OCI-LY7 (cell line): ENCODE data around the gene HTRA1. TPM values are rescaled to one million over a fixed set of nuclear protein-coding genes. Genes with fewer than 3 reads are reported as not detected.

Experiments
- BruUV-seq: library from RNA; stranded (reverse); fragments of 400-500 nt; replicated peaks from 2 replicates; lab custom pipeline; 2021; lab: Mats Ljungman, UMichigan
- CTCF ChIA-PET: fragments of 300-600 bp; sonication (Branson Sonifier 250); formaldehyde crosslinking; loops from one replicate; lab custom pipeline; 2022; ENCODE audit warnings: antibody characterized with exemption; ENCODE audit not compliant: unreplicated experiment; lab: Charles Lee
- POLR2A ChIA-PET: fragments of 300-600 bp; sonication (Branson Sonifier 250); formaldehyde crosslinking; loops from one replicate; lab custom pipeline; 2022; ENCODE audit warnings: antibody characterized with exemption; lab: Charles Lee
- DNase-seq: peaks from one replicate; pipeline ENCODE4 v3.0.0-alpha.2; 2015; ENCODE audit warnings: low spot score
- H2AFZ ChIP-seq: fragments of 200-600 bp; sonication (generic), shearing (Covaris generic); 2 replicates; pipeline ENCODE4 v1.6.1; 2014; ENCODE audit warnings: mild to moderate bottlenecking, antibody characterized with exemption, low read length, moderate library complexity
- H3K27ac ChIP-seq: fragments of 200-600 bp; sonication (generic); 2 replicates; pipeline ENCODE4 v1.5.1; 2014; ENCODE audit warnings: mixed run types, low read depth, mild to moderate bottlenecking, moderate library complexity, low read length, inconsistent platforms; ENCODE audit not compliant: poor library complexity, severe bottlenecking
- H3K36me3 ChIP-seq: fragments of 200-600 bp; sonication (generic); 2 replicates; pipeline ENCODE4 v1.6.1; 2014; ENCODE audit warnings: mild to moderate bottlenecking, antibody characterized with exemption, low read length, moderate library complexity, mixed read lengths; ENCODE audit not compliant: insufficient read depth
- H3K4me1 ChIP-seq: fragments of 200-600 bp; sonication (generic); 2 replicates; pipeline ENCODE4 v1.5.1; 2014; ENCODE audit warnings: mild to moderate bottlenecking, low read length; ENCODE audit not compliant: insufficient read depth, poor library complexity, severe bottlenecking
- H3K4me2 ChIP-seq: fragments of 200-600 bp; sonication (generic); 2 replicates; pipeline ENCODE4 v1.6.1; 2014; ENCODE audit warnings: mild to moderate bottlenecking, low read length
- H3K4me3 ChIP-seq: fragments of 200-600 bp; sonication (generic); 2 replicates; pipeline ENCODE4 v1.5.1; 2014; ENCODE audit warnings: mild to moderate bottlenecking, low read depth, low read length; ENCODE audit not compliant: poor library complexity, severe bottlenecking
- H3K79me2 ChIP-seq: fragments of 200-600 bp; sonication (generic); 2 replicates; pipeline ENCODE4 v1.6.1; 2016; ENCODE audit warnings: low read depth, mild to moderate bottlenecking, low read length, moderate library complexity, mixed read lengths; ENCODE audit not compliant: insufficient read depth
- H3K9me2 ChIP-seq: fragments of 200-600 bp; sonication (generic); 2 replicates; pipeline ENCODE4 v1.6.1; 2016; ENCODE audit warnings: mild to moderate bottlenecking, low read length, mixed read lengths; ENCODE audit not compliant: insufficient read depth
- H3K9me3 ChIP-seq: fragments of 200-600 bp; sonication (generic); 2 replicates; pipeline ENCODE4 v1.6.1; 2014; ENCODE audit warnings: mild to moderate bottlenecking, mixed run types, low read length, mixed read lengths
- H4K20me1 ChIP-seq: fragments of 200-600 bp; sonication (generic); 2 replicates; pipeline ENCODE4 v1.6.1; 2014; ENCODE audit warnings: mild to moderate bottlenecking, antibody characterized with exemption, low read length, moderate library complexity, mixed read lengths; ENCODE audit not compliant: insufficient read depth
- EZH2phosphoT487 ChIP-seq: fragments of 200-600 bp; sonication (generic); IDR thresholded peaks from 2 replicates; pipeline ENCODE4 v1.6.1; 2018; ENCODE audit warnings: low read depth, borderline replicate concordance, mild to moderate bottlenecking, mixed run types, antibody characterized with exemption, low read length, moderate library complexity, mixed read lengths
- intact Hi-C: fragments of 100-400 bp; cut with micrococcal nuclease; formaldehyde crosslinking; loops from one replicate; pipeline ENCODE4 v1.10.0; 2022; ENCODE audit not compliant: unreplicated experiment
- total RNA-seq, 2 experiments: library from RNA; depleted of rRNA in 1 of 2; stranded (reverse); fragments of >200 nt in 1 of 2; shearing (Covaris generic) in 1 of 2; gene quantifications; 2 replicates each; pipeline ENCODE4 v1.2.3, GENCODE V29; 2014 to 2022
- TF ChIP-seq, protein P1 (sequence below): fragments of 200-600 bp; sonication (generic); conservative IDR thresholded peaks from 2 replicates; pipeline ENCODE4 v1.5.1; 2014; ENCODE audit warnings: mild to moderate bottlenecking, antibody characterized with exemption, low read length, moderate library complexity, mixed read lengths

The HTRA1 gene
- total RNA-seq, 2 experiments from 2014 or later: not detected

GRCh38 chr10:122454071-122454470 lies 7.3 kb upstream of the HTRA1 start:
- H3K27ac ChIP-seq: no peak overlapping the region
- H3K4me3 ChIP-seq: no peak overlapping the region
- intact Hi-C loops: no loop called here
- no peaks in the 10 kb centered on the region for H3K9me2 ChIP-seq
- no peak overlapping the region for H2AFZ ChIP-seq
- H3K4me2 ChIP-seq: no peak overlapping the region
- ChIA-PET CTCF (no interaction called here), POLR2A (interaction anchor here (0.6 to 1.0 kb wide), 2 partner anchors 49 to 231 kb away, joined by 3 to 4 read pairs; no protein-coding TSS in a partner anchor)
- H4K20me1 ChIP-seq: no peaks in the 10 kb centered on the region
- H3K9me3 ChIP-seq: no peaks in the 10 kb centered on the region
- DNase-seq: no peak
- no peaks in the 10 kb centered on the region for H3K79me2 ChIP-seq
- H3K36me3 ChIP-seq: no peaks in the 10 kb centered on the region
- H3K4me1 ChIP-seq: no peaks in the 10 kb centered on the region
- BruUV-seq: no TSS peak
- TF ChIP-seq, protein P1, sequence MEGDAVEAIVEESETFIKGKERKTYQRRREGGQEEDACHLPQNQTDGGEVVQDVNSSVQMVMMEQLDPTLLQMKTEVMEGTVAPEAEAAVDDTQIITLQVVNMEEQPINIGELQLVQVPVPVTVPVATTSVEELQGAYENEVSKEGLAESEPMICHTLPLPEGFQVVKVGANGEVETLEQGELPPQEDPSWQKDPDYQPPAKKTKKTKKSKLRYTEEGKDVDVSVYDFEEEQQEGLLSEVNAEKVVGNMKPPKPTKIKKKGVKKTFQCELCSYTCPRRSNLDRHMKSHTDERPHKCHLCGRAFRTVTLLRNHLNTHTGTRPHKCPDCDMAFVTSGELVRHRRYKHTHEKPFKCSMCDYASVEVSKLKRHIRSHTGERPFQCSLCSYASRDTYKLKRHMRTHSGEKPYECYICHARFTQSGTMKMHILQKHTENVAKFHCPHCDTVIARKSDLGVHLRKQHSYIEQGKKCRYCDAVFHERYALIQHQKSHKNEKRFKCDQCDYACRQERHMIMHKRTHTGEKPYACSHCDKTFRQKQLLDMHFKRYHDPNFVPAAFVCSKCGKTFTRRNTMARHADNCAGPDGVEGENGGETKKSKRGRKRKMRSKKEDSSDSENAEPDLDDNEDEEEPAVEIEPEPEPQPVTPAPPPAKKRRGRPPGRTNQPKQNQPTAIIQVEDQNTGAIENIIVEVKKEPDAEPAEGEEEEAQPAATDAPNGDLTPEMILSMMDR: no peak
- TF ChIP-seq EZH2phosphoT487: no peak

DNA sequence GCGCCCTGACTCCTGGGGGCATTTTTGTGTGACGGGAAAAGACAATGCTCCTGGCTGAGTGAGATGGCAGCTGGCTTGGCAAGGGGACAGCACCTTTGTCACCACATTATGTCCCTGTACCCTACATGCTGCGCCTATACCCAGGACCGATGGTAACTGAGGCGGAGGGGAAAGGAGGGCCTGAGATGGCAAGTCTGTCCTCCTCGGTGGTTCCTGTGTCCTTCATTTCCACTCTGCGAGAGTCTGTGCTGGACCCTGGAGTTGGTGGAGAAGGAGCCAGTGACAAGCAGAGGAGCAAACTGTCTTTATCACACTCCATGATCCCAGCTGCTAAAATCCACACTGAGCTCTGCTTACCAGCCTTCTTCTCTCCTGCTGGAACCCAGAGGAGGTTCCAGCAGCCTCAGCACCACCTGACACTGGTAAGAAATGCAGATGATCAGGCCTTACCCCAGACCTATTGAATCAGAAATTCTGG lies 6.7 kb upstream of the HTRA1 start, which contains the start of gene ARMS2:
TSS of gene ARMS2 (plus strand) at position 51 of the 478 bp plus-strand sequence. CDS start at position 126, 75 bp downstream.
- Histone ChIP-seq H3K9me3 (no peaks in the 10 kb centered on the region), H4K20me1 (no peaks in the 10 kb centered on the region), H3K27ac (no peak within 1 kb of the TSS), H3K4me1 (no peaks in the 10 kb centered on the region), H2AFZ (no peak within 1 kb of the TSS), H3K4me2 (no peak within 1 kb of the TSS), H3K9me2 (no peaks in the 10 kb centered on the region), H3K36me3 (no peaks in the 10 kb centered on the region), H3K79me2 (no peaks in the 10 kb centered on the region), H3K4me3 (no peak within 1 kb of the TSS)
- ChIA-PET POLR2A (interaction anchor here (0.6 kb wide), 1 partner anchor 232 kb away, joined by 4 read pairs; no protein-coding TSS in a partner anchor), CTCF (no interaction called here)
- no peak for TF ChIP-seq EZH2phosphoT487
- TF ChIP-seq, protein P1: no peak
- no TSS peak for BruUV-seq
- DNase-seq: no peak
- intact Hi-C loops: no loop called here

- no peaks in the 10 kb centered on the region for H3K79me2 ChIP-seq
- no peak for TF ChIP-seq EZH2phosphoT487
- TF ChIP-seq, protein P1: no peak
- no TSS peak for BruUV-seq
- no peak overlapping the region for H3K4me2 ChIP-seq
- H3K9me3 ChIP-seq: no peaks in the 10 kb centered on the region
- no peaks in the 10 kb centered on the region for H3K36me3 ChIP-seq
- no peaks in the 10 kb centered on the region for H3K4me1 ChIP-seq
- ChIA-PET CTCF (no interaction called here), POLR2A (no interaction called here)
- no peak overlapping the region for H3K4me3 ChIP-seq
- intact Hi-C loops: no loop called here
- no peaks in the 10 kb centered on the region for H3K9me2 ChIP-seq
- H2AFZ ChIP-seq: no peak overlapping the region
- no peak for DNase-seq
- H4K20me1 ChIP-seq: no peaks in the 10 kb centered on the region
- no peak overlapping the region for H3K27ac ChIP-seq
Observed at GRCh38 chr10:122455376-122456079, 5.8 kb upstream of the HTRA1 start.
